WERI-Rb-1 (cell line): ENCODE data around the gene COX6A2.

Source experiments
- DNase-seq: peaks from one replicate; pipeline ENCODE4 v3.0.0-alpha.2; 2020
- H3K27ac ChIP-seq: fragments of 250-450 bp; sonication (Bioruptor Pico); 2 replicates; pipeline ENCODE4 v1.5.1; 2020; ENCODE audit warnings: mild to moderate bottlenecking, moderate library complexity
- H3K27me3 ChIP-seq: fragments of 250-450 bp; sonication (Bioruptor Pico); 2 replicates; pipeline ENCODE4 v1.5.1; 2021; ENCODE audit warnings: mild to moderate bottlenecking, low read depth, moderate library complexity; ENCODE audit not compliant: insufficient read depth, severe bottlenecking
- H3K36me3 ChIP-seq: fragments of 250-450 bp; sonication (Bioruptor Pico); 2 replicates; pipeline ENCODE4 v1.5.1; 2020; ENCODE audit warnings: mild to moderate bottlenecking, moderate library complexity
- H3K4me3 ChIP-seq: 2 replicates; pipeline ENCODE4 v1.5.1; 2011; ENCODE audit warnings: low read depth, mild to moderate bottlenecking, control low read depth, low read length
- H3K9me3 ChIP-seq: fragments of 250-450 bp; sonication (Bioruptor Pico); 2 replicates; pipeline ENCODE4 v1.5.1; 2021; ENCODE audit warnings: mild to moderate bottlenecking, moderate library complexity; ENCODE audit not compliant: severe bottlenecking
- TF ChIP-seq, protein P1 (sequence below): IDR thresholded peaks from 2 replicates; pipeline ENCODE4 v1.5.1; 2011; ENCODE audit warnings: low read depth, mild to moderate bottlenecking, control low read depth, inconsistent platforms, low read length

The COX6A2 gene

DNA sequence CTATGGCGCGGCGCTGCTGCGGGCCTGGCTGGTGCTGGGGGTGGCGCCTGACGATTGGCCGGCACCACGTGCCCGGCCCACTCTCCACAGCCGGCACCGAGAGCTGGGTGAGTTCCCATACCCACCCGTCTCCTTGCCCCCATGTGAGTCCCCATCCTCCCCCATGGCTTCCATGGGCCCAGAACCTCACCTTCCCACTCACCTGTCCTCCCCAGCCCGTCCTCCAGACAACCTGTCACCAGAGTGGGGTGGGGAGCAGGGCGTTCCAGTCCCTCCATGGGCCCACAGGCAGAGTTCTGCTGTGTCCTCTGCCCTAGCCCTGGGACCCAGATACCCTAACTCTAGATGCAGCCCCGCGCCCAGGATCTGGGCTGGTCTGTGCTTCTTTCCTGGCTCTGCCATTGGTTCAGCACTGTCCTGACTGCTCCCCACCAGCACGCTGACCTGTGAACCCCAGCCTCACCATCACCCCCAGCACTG, 36.7 kb upstream of the COX6A2 start:
- Histone ChIP-seq H3K4me3 (no peak overlapping the region), H3K27ac (no peak overlapping the region), H3K27me3 (no peaks in the 10 kb centered on the region), H3K9me3 (no peaks in the 10 kb centered on the region), H3K36me3 (peaks cover 20% of the 10 kb centered on the region)
- DNase-seq = no peak
- TF ChIP-seq, protein P1, sequence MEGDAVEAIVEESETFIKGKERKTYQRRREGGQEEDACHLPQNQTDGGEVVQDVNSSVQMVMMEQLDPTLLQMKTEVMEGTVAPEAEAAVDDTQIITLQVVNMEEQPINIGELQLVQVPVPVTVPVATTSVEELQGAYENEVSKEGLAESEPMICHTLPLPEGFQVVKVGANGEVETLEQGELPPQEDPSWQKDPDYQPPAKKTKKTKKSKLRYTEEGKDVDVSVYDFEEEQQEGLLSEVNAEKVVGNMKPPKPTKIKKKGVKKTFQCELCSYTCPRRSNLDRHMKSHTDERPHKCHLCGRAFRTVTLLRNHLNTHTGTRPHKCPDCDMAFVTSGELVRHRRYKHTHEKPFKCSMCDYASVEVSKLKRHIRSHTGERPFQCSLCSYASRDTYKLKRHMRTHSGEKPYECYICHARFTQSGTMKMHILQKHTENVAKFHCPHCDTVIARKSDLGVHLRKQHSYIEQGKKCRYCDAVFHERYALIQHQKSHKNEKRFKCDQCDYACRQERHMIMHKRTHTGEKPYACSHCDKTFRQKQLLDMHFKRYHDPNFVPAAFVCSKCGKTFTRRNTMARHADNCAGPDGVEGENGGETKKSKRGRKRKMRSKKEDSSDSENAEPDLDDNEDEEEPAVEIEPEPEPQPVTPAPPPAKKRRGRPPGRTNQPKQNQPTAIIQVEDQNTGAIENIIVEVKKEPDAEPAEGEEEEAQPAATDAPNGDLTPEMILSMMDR = no peak

DNA sequence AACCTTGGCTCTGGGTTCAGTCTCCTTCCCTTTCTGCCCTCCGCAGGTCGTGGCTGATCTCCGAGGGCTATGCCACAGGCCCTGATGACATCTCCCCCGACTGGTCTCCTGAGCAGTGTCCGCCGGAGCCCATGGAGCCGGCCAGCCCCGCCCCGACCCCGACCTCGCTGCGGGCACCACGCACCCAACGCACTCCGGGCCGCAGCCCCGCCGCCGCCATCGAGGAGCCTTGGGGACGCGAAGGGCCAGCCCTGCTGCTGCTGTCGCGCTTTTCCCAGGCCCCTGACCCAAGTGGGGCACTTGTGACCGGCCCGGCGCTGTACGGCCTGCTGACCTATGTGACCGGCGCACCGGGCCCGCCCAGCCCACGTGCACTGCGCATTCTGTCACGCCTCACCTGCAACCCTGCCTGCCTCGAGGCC, 36.2 kb upstream of the COX6A2 start:
- Histone ChIP-seq H3K36me3 (peaks cover 20% of the 10 kb centered on the region), H3K4me3 (no peak overlapping the region), H3K27ac (no peak overlapping the region), H3K27me3 (no peaks in the 10 kb centered on the region), H3K9me3 (no peaks in the 10 kb centered on the region)
- no peak for DNase-seq
- TF ChIP-seq, protein P1 = no peak

DNA sequence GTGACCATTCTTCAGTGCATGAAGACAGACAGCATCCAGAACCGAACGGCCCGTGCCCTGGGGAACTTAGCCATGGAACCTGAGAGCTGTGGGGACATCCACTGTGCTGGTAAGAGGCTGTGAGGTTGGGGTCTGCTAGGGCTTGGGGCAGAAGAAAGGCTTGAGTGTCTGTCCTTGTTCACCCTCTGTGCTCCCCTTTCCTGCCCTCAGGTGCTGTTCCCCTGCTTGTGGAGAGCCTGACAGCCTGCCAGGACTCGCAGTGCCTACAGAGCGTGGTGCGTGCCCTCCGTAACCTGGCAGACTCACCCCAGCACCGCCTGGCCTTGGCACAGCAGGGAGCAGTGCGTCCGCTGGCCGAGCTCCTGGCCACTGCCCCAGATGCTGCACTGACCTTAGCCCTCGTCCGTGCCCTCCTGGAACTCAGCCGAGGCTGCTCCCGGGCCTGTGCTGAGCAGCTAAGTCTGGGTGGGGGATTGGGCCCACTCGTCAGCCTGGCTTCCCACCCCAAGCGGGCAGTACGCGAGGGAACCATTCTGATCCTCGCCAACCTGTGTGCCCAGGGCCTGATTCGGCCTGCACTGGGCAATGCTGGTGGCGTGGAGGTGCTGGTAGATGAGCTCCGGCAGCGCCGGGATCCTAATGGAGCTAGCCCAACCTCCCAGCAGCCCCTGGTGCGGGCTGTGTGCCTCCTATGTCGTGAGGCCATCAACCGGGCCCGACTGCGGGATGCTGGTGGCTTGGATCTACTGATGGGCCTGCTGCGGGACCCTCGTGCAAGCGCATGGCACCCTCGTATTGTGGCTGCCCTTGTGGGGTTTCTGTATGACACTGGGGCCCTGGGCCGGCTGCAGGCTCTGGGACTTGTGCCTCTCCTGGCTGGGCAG, 34.0 kb upstream of the COX6A2 start:
- Histone ChIP-seq H3K27ac (no peak overlapping the region), H3K27me3 (no peaks in the 10 kb centered on the region), H3K9me3 (no peaks in the 10 kb centered on the region), H3K36me3 (peaks cover 26% of the 10 kb centered on the region), H3K4me3 (no peak overlapping the region)
- TF ChIP-seq, protein P1 = no peak
- no peak for DNase-seq

DNA sequence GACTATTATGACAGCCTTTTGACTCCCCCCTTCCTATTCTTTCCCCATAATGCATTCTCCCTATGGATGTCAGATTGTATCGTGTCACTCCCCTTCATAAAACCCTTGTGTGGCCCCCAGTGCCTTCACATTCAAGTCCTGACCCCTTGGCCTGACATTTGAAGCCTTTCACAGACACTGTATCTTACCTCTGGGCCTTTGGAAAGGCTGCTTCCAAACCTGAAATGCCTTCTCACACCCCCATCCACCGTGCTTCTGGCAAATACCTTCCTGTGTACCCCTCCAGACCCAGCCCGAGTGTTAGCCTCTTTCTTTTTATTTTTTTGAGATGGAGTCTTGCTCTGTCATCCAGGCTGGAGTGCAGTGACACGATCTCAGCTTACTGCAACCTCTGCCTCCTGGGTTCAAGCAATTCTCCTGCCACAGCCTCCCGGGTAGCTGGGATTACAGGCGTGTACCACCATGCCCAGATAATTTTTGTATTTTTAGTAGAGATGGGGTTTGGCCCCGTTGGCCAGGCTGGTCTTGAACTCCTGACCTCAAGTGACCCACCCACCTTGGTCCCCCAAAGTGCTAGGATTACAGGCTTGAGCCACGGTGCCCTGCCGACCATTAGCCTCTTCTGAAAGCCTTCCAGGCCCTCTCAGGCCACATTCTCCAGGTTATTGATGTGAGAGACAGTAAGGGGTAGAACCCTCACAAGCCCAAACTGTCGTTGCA, 33.2 kb upstream of the COX6A2 start:
- no peak for DNase-seq
- Histone ChIP-seq H3K4me3 (no peak overlapping the region), H3K27ac (no peak overlapping the region), H3K9me3 (no peaks in the 10 kb centered on the region), H3K27me3 (no peaks in the 10 kb centered on the region), H3K36me3 (peaks cover 26% of the 10 kb centered on the region)
- TF ChIP-seq, protein P1 = no peak

DNA sequence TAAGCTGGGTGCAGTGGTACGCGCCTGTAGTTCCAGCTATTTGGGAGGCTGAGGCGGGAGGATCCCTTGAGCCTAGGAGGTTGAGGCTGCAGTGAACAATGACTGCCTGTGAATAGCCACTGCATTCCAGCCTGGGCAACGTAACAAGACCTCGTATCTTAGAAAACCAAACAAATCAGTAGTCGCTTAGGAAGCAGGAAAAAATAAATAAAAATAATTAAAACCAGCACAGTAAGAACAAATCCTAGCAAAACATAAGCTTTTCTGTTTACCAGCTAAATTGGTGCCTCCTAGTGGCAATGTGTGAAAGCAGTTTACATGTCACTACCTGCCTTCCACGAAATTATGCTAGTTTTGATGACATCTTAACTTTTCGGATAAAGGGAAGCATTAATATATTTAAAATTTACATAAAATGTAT, 32.4 kb upstream of the COX6A2 start:
- no peak for DNase-seq
- TF ChIP-seq, protein P1 = peak; percentile 48
- Histone ChIP-seq H3K4me3 (peak overlapping the region; percentile 72), H3K36me3 (peaks cover 24% of the 10 kb centered on the region), H3K27ac (peak overlapping the region; percentile 83), H3K9me3 (no peaks in the 10 kb centered on the region), H3K27me3 (no peaks in the 10 kb centered on the region)
